Activated CD4-positive, CD25-positive, alpha-beta regulatory T cell treated with anti-CD3 and anti-CD28 coated beads, Interleukin-2, amount 50 U/mL, for 24 hours (primary cell): Measurements from ENCODE around the gene BLM.

Experiments used
- ATAC-seq, 2 donors: fragments of 150-1000 bp; cut with Tn5 transposase; one replicate each; pipeline ENCODE4 v1.10.0; 2021; ENCODE audit warnings: mild to moderate bottlenecking in 1 of 2, moderate library complexity in 1 of 2

BLM gene

DNA sequence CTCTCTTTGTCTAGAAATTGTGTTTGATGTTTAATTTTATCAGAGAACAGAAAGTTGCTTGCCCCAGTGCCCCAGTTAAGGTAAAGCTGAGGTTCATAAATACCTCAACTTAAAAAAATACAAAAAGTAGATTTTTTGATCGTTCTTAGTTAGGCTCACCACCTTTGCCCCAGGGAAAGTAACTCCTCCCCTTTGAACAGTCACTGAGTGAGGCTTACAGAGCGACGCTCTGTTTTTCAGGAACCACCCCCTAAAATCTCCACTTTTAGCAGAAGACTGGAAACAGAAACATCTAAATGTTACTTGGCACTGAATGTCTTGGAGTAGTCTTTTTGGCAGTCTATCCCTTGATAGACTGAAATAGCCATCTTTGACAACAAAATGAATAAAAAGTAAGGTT, 24.9 kb downstream of the BLM start:
- no peak for ATAC-seq

DNA sequence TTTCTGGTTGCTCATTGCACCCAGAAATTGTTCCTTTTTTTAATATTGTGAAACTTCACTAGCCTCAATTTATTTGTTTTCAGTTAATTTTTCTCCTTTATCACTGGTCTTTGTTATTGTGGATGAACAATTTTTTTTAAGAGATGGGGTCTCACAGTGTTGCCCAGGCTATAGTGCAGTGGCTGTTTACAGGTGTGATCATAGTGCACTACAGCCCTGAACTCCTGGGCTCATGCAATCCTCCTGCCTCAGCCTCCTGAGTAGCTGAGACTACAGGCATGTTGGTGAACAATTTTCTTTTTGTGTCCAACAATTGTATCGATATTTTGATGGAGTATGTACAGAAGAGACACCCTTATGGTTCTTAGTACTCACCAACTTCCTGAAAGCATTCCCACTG, 26.3 kb downstream of the BLM start:
- ATAC-seq: no peak

DNA sequence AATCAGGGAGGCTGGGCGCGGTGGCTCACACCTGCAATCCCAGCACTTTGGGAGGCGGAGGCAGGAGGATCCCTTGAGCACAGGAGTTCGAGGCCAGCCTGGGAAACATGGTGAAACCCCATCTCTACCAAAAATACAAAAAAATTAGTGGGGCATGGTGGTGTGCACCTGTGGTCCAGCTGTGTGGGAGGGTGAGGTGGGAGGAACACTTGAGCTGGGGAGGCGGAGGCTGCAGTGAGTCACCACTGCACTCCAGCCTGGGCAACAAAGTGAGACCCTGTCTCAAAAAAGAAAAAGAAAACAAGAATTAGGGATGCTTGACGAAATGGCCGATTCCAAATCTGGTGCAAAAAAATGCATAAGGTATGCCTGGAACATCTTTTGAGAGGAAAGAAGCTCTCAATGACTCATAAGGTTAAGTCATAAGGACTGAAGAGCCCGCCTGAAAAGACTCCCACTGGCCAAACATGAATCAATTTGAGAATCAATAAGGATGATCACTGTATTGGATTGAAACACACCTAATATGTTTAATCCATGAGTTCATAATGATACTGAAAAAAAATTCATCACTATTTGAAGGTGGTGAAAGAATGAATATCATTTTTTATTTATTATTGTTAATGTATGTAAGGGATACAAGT, 27.7 kb downstream of the BLM start:
- ATAC-seq: no peak

DNA sequence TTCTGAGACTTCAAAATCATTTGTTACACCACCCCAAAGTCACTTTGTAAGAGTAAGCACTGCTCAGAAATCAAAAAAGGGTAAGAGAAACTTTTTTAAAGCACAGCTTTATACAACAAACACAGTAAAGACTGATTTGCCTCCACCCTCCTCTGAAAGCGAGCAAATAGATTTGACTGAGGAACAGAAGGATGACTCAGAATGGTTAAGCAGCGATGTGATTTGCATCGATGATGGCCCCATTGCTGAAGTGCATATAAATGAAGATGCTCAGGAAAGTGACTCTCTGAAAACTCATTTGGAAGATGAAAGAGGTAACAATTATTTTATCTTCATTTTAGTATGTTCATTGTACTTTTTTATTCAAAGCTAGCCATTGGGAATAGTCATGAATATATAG, 32.6 kb downstream of the BLM start:
- peak; percentile 72 to 74 for ATAC-seq

DNA sequence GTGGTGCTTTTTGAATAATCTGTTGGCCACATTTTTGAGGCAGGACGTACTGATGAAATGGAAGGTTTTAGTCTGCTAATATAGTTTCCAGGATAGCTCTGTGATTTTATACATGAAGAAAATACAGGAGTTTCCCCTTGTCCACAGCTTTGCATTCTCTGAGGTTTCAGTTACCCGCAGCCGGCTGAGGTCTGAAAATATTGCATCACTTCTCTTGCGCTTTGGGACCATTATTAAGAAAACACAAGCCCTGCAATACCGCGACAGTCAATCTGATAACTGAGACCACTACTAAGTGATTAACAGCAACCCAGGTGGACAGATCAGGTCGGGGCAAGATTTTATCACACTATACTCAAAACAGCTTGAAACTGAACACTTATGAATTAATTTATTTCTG, 33.0 kb downstream of the BLM start:
- peak; percentile 89 to 91 for ATAC-seq

DNA sequence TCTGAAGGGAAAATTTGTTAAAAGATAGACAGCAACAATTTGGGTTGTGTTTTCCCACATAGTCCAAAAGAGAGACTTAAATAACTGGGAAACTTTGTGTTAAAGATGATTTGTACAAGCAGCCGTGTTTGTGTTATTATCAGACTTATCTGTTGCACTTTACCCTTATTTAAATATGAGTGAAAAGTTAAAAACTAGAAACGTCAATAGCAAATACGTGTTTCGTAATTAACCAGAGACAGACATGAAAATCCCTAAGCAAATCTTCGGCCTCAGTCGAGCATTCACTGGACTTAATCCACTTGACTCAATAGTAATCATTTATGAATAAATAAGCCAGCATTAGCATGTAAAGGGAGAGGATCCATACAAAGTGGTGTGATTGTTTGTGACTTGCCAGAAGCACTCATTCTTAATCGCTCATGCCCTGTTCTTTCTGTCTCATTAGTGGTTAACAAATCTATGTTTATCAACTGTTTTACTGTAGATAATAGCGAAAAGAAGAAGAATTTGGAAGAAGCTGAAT, 34.2 kb downstream of the BLM start:
- no peak for ATAC-seq

DNA sequence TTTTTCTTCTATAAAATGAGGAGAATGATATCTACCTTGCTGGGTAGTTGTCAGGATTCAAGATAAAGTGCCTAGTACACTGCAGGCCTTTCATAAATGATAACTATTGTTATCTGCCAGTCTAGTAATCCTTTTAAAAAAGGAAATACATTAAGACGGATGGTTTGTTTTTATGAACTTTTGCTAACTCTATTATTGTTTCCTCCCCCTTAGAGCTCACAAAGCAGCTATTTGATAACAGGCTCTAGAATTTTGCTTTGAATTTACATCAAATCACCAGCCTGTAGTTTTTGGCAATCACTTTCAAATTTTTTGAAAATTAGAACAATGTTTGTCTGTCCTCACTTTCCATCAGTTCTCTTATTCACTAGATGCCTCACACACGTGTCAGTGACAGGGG, 39.8 kb downstream of the BLM start:
- no peak for ATAC-seq

DNA sequence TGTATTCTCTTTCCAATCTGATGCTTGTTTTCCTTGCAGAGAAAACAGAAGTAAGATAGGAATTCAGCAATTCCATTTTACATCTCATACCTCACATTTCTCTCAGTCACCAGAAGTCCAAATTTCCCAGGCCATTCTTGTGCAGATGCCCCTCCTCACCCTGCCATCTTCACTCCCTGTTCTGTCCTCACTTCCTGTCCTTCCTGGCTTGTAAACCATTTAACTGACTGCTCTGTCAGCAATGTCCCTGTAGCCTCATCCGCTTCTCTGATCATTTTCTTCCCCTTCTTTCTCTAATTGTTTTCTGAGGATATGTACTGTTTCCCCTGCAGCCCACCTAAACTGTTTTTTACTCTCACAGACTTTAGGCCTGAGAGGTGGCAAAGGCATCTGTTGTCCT, 40.3 kb downstream of the BLM start:
- no peak for ATAC-seq

DNA sequence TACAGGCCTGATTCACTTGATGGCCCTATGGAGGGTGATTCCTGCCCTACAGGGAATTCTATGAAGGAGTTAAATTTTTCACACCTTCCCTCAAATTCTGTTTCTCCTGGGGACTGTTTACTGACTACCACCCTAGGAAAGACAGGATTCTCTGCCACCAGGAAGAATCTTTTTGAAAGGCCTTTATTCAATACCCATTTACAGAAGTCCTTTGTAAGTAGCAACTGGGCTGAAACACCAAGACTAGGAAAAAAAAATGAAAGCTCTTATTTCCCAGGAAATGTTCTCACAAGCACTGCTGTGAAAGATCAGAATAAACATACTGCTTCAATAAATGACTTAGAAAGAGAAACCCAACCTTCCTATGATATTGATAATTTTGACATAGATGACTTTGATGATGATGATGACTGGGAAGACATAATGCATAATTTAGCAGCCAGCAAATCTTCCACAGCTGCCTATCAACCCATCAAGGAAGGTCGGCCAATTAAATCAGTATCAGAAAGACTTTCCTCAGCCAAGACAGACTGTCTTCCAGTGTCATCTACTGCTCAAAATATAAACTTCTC, 43.6 kb downstream of the BLM start:
- no peak for ATAC-seq

DNA sequence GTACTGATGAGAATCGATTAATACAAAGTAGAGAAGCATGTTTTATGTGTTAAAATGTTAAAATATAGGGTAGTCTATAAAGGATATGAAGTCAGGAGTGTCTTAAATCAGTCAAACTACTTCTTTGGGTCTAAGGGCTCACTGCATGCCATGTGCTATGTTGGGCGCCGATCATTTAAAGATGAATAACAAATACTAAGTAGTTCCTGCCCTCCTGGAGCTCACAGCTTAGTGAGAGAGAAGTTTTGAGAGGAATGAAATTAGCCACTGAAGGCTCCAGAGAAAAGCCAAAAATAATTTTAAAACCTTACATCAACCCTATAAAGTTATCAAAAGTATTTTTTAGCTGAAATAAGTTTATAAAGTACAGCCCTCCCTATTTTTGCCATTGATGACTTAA, 44.5 kb downstream of the BLM start:
- no peak for ATAC-seq

DNA sequence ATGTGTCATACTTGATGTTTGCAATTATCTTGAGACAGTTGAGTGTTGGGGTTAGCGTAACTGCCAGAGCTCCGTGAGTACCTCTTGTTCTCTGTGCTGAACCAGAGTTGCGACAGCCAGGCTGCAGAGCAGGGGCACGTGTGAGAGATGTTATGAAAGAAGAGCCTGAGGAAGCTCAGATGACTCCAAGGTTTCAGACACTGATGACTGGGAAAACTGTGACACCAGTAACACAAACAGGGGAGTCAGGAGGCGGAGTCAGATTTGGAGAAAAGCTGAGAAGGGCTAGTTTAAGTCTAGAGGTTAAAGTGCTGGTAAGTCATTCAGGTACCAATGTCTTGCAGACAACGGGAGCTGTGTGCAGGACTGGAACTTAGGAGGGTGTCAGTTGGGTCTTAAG, 45.0 kb downstream of the BLM start:
- ATAC-seq: no peak

DNA sequence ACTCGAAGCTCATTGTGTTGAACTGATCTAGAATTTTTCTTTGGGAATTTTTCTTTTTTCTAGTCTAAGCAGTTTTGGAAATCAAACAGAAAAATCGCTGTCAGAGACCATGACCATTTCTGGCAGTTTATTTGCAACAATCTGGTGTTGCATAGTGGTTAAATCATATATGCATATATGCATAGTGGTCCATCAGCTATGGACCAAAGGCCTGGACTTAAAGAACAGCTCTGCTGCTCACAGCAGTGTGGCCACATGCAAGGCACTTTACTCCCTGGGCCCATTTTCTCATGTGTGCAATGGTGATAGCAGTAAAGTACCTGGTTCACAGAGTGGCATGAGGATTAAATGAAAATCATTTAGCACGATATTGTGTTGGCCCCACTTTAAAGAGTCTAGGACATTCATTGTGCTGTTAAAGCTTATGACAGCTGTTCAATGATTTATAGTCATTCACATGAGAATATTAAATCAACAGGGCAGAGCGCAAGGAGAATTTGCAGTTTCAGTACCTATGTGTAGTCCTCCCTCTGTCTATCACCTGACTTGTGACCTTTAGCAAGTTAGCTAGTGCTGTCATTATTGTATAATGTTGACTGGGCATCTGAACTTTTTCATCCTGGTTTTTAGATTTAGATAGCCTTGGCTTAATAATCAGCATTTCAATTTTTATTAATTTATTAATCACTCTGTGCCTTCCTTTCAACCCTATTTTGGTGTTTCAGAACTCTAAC, 46.4 kb downstream of the BLM start:
- ATAC-seq: no peak

DNA sequence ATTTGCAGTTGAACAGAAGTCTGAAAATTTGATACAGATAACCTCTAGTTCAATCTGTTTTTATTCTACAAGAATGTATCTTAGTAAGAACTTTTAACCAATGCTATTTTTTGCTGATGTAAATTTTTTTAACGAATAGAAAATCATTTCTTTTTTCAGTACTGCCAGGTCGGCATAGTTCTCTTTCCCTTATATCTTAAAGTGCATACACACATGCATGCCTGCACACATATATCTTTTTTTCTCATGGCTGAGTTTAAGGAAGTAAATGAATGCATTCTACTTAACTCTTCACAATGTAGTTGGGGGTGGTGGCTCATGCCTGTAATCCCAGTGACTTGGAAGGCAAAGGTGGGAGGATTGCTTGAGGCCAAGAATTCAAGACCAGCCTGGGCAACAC, 48.4 kb downstream of the BLM start:
- no peak for ATAC-seq

DNA sequence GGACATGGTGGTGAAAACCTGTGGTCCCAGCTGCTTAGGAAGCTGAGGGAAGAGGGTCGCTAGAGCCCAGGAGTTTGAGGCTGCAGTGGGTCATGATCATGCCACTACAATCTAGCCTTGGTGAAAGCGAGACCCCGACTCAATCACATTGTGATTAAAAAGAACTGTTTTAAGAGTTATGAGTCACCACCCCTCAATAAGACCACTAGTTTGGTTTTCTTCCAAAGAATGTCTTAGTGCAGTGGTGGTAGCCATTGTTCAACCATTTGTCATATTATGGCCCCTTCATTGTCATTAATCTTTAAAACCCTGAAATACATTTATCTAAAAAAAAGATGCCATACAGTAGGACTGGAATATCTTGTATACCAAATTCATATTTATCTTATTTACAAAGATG, 48.8 kb downstream of the BLM start:
- ATAC-seq: no peak

DNA sequence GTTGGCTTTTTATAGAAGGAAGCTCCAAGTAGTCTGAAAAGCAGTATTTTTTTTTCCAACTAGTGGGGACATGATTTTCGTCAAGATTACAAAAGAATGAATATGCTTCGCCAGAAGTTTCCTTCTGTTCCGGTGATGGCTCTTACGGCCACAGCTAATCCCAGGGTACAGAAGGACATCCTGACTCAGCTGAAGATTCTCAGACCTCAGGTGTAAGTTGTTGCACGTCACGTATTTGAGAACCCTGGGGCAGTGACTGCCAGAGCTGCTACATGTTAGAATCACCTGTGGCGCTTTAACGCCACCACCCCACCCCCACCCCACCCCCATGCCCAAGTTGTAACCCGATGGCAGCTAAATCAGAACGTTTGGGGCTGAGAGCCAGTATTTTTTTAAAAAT, 52.2 kb downstream of the BLM start:
- no peak for ATAC-seq

DNA sequence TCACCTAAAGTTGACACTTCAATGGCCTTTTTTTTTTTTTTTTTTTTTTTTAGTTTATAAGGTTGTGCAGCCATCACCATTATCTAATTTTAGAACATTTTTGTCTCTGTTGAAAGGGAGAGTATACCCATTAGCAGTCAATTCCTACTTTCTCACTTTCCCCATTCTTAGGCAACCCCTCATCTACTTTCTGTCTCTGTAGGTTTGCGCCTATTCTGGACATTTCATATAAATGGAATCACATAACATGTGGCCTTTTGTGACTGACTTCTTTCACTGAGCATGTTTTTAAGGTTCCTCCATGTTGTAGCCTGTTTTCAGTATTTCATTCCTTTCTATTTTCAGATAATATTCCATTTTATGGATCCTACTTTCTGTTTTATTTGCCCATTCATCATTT, 56.3 kb downstream of the BLM start:
- no peak for ATAC-seq

DNA sequence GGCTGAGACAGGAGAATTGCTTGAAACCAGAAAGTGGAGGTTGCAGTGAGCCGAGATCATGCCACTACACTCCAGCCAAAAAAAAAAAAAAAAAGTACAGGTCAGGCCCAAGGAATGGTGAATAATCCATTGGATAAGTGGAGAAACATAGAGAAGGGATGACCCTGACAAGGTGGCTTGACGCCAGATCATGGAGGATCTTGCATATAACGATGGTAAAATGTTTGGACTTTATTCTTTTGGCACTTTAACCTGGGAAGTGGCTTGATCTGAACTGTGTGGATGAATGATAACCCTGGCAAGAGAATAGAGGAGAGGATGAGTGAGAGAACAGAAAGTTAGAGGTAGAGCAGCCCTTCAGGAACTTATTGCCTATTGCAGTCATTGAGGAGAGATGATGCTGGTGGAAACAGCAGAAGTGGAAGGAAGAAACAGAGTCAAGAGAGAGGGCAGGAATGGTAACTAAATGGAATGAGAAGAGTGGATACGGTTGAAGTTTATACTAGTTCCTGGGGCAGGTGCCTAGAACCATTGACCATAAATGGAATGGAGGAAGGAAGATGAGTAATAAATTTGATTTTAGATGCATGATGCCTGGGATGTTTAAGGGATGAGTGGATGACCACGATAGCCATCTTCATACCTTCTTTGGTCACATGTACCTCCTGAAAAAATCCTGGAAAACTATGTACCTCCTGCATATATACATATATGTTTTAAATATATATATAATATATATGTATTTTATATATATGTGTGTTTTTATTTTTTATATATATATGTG, 57.8 kb downstream of the BLM start:
- ATAC-seq: no peak

DNA sequence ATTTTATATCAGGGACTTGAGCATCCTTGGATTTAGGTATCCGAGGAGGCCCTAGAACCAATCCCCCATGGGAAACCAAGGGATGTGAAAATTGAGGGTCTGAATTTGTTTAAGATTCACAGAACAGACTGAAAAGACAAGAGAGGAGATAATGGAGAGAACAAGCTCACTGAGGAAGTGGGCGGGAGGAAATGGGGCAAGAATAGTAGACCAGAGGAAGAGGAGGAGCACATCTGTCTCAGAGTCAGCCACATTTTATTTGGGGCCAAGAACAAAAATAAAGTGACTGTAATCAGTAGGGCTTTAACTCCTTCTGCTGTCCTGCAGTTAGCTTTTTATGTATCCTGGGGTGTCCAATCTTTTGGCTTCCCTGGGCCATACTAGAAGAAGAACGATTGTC, 63.8 kb downstream of the BLM start:
- no peak for ATAC-seq

DNA sequence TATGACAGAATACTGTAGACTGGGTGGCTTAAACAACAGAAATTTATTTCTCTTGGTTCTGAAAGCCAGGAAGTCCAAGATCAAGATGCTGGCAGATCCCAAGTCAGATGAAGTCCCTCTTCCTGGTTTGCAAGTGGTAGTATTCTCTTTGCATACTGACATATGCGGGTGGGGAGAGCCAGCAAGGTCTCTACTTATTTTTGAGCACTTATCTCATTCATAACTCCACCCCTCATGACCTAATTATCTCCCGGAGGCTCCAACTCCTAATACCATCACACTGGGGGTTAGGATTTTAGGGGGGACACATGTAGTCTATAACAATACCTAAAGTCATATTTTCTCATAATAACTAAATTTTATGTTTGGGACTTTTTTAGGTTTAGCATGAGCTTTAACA, 65.3 kb downstream of the BLM start:
- ATAC-seq: no peak

DNA sequence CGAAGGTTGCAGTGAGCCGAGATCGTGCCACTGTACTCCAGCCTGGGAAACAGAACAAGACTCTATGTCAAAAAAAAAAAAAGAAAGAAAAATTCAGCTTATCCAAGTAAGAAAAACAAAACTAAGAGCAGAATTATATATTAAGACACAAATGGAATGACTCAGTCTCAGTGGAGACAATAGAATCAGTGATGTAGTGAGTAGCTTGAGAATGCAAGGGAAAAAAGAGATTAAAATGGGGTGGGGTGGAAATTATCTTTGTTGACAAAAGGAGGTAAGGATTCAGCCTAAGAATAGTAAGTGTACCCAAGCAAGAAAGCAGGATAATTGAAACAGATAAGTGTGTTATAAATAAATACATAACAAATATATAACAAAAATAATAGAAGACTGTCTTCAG, 70.7 kb downstream of the BLM start:
- no peak for ATAC-seq

DNA sequence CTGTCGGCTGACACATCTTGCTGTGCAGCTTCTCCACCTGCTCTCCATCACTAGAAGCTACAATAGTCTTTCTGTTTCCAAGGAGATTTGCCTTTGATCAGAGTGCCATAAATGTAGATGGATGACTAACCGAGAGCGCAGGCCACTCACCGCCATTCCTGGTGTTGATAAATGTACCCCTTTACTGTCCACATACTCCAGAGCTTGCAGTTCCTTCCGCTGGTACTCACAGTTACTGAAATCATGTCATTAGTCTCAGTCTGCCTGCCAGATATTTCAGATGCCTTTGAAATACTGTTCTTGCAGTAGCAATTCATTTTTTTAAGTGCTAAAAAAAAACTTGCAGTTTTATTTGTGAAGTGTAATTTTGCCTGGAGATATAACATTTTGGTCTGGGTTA, 72.3 kb downstream of the BLM start:
- ATAC-seq: no peak

DNA sequence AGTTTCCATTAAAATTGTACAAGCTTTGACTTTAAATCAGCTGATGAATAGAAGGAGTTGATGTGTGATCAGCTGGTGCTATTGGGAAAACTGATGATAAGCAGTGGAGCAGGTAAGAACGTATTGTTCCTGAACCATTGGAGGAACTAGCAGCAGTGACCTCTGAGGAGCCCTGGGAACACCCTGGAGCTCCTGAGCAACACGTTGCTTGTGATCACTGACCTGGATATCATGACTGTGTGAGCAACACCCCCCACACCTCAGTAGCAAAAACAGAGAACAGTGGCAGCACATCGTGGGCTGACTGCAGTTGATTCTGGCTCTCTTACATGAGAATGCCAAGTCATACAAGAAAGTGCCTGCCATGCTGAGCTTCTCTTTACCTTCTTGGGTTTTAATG, 72.9 kb downstream of the BLM start:
- no peak for ATAC-seq

DNA sequence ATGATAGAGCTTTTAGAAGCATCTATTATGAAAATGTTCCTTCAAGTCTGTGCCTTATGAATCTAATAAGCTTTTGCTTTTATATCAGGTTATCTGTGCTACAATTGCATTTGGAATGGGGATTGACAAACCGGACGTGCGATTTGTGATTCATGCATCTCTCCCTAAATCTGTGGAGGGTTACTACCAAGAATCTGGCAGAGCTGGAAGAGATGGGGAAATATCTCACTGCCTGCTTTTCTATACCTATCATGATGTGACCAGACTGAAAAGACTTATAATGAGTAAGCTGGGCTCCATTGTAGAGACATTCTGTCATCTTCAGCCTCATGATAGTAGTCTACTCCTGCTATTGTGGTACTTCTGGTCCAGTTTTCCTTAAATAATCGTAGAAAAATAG, 73.4 kb downstream of the BLM start:
- ATAC-seq: no peak

DNA sequence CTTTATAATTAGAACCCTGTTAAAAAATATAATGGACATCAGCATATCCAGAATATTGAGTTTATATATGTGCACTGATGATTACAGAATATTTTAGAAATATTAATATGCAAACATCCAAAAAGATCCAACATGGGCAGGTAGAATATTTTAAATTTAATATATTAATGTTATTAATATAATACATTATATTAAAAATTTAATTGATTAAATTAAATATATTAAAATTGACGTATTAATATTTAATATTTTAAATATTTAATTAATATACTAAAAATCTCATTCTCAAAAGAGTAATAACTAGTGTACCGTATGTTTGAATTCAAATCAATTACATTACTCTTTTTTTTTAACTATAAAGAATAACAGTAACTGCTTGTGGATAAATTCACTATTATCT, 77.4 kb downstream of the BLM start:
- no peak for ATAC-seq
